Hepatic stellate cell (primary cell): ENCODE results near the gene MED27.
"Not testable (repeated sequence)": the region's sequence is repeated elsewhere in the genome, so short reads cannot be mapped to it uniquely, and the experiment has no call there.

Experiments
- DNase-seq: peaks from one replicate; pipeline ENCODE4 v3.0.0; 2011; ENCODE audit warnings: low spot score

The MED27 gene

DNA sequence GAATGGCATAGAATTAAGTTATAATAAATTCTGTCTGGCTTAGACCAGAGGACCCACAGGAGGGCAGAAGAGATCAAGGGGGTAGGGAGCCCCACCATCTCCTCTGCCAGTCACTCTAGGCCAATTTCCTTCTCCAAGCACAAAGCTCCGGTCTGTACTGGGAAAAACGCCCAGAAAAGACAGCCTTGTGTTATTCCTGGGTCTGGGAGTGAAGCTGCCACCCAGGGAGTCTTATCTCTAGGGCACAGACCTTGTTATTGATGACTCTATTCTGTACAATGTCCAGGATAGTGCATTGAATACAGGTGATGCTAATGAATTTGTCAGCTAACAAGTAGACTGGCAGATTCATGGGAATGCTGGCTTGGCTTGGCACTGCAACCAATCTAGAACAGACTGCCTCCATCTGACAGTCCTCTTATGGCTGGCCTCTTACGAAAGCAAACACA, 60.7 kb downstream of the MED27 start:
- no peak for DNase-seq

DNA sequence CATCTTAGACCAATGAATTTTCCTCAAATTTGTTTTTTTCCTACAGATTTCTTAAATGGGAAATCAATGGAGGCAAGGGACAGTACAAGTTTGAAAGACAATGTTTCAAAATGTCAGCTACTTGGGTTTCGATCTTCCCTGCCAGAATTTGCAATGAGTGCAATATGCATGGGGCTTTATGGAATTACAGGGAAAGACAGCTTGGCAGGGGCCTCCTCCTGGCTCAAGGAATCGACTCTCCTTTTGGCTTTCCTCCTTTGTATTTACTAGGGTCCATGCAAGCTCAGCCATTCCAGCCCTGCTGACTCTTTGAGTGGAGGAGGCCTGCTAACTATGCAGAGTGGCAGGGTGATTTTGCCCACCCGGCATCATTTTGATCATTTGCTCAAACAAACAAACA, 63.2 kb downstream of the MED27 start:
- no peak for DNase-seq

DNA sequence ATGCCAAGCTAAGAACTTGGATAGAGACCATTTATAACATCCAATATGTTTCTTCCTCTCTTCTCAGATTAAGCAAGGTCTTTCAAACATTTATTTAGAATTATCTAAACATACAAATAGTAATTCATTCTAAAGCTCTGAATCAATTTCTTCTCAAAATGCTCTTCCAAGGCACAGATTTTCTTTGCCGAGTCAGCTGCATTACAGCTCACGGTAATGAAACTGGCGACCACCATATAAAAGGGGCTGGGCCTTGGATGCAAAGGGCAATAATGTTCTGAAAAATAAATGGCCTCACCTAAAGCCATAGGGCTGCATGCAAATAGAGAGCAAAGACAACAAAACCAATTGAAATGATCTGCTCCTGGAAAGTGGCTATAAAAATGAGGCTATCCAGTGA, 63.8 kb downstream of the MED27 start:
- no peak for DNase-seq

DNA sequence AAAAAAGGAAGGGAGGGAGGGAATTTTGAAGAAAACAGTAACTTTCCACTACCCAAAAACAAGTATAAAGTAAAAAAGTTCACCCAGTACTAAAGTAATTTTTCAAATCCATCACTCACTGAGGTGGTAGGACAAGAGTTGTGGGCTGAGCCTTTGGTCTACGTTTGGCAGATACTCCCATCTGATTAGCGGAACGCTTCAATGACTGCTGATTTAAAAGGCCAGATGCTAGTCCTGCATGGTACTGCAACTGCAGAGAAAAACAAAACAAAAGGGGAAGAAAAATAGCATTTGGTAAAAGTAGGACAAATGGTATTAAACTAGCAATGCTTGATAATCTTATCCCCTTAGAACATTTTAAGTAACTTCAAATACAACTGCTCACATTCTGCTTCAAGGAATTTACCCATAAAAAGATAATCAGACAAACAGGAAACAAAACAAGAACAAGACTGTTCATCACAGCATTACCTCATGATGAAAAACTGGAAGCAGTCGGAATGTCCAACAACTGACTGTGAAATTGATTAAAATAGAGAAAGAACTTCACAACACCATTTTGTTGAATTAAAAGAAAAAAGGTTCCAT, 65.4 kb downstream of the MED27 start:
- no peak for DNase-seq

DNA sequence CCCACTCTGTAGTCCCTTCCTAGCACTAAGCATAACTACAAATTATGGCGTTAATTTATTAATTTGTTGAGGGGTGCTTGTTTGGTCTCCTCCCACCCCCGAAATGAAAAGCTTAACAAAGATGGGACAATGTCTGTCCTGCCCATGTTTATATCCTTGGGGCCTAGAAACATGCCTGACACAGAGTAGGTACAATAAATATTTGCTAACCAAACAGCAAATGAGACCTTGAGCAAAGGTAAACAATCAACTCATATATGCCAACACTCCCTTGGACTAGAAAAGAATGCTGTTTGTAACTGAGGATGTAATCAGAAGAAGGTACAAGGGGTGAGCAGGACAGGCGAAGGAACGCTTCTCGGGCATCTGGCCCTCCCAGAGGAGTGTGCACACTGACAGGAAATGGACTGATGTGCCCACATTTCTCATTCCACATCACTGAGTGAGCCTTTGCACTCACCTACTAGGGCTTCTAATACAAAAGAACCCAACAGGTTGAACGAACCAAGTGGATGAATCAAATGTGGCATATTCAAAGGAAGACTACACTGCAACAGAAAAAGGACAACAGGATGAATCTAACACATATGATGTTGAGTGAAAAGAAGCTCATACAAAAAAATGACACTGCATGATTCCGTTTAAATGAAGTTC, 66.8 kb downstream of the MED27 start:
- DNase-seq: no peak

DNA sequence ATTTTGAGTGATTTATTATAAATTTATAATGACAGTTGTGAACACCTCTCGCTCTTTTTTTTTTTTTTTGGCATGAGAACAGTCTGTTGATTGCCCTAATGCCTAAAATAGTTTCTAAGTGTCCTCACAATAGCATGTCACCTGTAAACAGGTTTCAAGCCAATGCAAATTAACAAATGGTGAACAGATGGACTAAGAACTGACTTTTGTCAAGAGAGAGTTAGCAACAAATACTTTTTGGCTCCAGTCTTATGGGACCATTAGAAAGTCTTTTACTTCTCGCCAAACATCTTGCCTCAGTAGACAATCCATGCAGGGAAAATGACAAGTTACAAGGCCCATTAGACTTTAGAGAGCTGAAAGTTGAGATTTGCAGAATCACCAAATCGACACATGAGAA, 67.8 kb downstream of the MED27 start:
- DNase-seq: no peak

DNA sequence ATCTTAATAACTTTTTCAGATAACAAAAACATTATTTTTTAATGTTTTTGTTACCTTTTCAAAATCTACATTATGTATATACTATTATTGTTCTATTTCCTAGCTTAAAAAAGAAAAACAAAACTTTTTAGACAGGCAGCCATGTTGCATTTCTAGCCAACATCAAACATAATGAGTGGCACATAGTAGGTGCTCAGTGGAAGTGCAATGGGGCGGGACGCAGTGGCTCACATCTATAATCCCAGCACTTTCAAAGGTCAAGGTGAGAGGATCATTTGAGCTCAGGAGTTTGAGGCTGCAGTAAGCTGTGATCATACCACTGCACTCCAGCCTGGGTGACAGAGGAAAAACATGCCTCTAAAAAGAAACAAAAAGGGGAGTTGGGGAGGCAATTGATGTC, 68.4 kb downstream of the MED27 start:
- no peak for DNase-seq

DNA sequence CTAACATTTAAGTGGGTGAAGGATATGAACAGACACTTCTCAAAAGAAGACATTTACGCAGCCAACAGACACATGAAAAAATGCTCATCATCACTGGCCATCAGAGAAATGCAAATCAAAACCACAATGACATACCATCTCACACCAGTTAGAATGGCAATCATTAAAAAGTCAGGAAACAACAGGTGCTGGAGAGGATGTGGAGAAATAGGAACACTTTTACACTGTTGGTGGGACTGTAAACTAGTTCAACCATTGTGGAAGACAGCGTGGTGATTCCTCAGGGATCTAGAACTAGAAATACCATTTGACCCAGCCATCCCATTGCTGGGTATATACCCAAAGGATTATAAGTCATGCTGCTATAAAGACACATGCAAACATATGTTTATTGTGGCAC, 69.5 kb downstream of the MED27 start:
- DNase-seq: not testable (repeated sequence)

DNA sequence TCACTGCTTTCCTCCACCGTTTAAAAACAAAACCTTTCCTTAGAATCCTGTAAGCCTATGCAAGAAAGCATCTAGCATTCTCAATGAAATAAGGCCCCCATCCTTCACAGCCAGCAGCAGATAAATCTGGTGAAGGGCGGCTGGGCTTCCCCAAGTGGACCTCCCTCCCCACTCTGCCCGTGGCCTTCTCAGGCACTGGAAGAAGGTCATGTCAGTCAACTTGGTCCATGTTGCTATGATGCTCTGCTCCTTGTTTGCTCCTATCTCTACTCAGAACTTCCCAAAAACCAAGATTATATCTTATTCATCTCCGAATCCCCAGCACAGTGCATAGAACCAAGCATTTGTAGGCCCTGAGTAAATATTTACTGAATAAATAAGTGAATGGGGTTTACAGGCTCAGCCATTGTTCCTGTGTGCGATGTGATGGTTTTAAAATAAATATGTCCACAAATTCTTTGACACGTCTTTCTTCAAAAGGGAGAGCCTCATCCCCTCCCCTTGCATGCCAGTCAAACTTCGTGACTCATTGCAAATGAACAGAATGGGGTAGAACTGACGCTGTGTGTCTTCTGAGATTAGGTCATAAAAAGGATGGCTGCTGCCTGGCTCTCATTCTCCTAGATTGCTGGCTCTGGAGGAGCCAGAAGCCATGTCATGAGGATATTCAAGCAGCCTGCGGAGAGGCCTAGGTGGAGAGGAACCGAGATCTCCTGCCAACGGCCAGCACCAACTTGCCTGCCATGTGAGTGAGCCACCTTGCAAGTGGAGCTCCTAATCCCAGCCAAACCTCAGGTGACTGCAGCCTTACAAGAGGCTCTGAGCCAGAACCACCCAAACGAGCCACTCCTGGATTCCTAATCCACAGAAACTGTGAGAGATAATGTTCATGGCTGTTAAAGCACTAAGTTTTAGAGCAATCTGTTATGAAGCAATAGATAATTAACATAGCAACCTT, 70.5 kb downstream of the MED27 start:
- DNase-seq: no peak

DNA sequence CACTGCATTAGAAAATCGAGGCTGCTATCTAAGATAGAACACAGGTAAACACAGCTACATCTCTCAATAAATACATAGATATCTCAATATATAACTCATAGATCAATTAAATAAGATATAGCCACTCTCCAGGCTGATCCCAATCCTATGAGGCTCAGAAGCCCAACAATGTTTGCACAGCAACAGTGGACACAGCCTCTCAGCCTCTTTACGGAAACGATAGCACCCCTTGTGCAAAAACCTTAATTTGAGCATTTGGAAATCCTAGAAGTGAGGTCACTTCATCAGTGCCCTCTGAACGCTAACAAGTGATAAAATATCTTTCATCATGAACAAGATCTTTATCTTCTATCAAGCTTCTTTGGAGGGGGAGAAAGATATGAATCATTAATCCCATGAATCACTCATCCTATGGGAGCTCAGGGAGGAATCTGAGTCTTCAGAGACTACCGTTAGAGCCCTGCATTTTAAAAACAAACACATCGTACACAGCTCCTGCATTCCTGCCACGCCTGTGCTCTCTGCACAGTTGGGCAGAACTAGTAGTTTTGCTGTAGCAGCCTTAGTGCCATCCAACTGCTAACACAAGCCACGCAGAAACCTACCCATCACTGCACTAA, 71.4 kb downstream of the MED27 start:
- DNase-seq: peak; percentile 35

DNA sequence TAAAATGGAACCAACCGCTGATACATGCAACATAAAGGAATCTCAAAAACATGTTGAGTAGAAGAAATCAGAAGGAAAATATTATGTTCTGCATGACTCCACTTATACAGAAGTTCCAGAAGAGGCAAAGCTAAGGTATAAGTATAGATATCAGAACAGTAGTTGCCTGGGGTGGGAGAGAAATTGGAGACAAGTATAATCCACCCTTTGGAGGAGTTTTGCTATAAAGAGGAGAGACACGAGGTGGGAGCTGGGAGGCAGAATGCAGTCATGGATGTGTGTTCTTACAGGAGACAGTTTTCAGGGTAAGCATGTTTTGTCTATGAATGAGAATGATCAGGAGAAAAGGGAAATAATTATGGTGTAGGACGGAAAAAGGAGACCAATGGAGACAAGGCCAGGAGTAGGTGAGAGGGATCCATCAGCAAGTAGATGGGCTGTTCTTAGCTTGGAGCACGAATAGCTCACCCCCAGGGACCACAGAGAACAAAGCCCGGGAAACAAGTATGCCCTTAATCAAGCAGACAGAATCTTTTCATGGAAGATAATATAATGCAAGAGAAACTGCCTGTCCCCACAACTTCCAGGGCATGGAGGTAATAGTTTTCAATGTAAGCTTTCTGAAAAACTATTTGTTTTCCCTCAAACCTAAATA, 72.2 kb downstream of the MED27 start:
- DNase-seq: no peak

DNA sequence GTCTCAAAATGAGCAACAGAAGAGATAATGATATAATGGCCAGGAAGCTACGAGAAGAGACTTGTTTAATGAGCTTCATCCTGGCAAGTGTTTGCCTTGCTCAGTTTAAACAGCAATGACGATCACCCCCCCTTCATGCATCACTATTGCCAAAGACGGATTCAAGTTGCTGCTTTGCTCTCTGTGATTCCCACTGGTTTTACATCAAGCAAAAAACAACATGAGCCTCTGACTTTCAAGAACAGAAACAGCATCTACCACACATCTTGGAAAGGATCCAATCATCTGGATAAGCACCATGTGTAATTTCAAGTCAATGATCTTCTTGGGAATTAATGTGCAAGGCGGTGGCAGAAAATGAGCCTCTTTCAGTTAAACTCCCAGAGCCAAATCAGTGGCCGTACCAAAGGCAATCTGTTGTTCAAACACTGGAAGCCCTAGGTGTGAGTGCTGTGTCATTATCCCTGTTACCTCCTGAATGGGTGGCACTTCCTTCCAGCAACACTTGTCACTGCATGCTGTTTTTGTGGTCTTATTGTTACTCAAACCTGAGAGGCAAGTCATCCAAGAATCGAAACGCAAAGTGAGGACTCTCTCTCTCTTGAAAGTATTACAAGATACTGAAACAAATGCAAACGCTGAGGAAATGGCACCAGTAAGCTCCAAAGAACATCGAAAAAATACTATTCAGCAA, 72.8 kb downstream of the MED27 start:
- DNase-seq: no peak

DNA sequence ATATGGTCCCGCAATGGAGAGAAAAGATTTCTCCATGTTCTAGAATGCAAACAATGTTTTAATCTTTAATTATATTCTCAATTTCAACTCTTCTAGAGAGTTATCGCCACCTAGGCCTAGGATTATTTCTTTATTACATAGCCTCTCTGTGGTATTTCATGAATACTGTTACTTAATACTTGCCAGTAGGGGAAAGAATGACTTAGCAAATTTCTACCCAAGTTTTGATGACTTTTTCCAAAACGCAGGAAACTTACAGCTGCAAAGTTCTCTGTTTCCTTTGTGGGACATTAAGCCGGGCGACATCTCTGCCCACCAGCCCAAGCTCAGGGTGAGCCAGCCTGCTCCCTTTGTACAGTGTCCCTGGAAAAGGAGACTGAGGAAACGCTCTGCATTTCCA, 73.8 kb downstream of the MED27 start:
- DNase-seq: no peak

DNA sequence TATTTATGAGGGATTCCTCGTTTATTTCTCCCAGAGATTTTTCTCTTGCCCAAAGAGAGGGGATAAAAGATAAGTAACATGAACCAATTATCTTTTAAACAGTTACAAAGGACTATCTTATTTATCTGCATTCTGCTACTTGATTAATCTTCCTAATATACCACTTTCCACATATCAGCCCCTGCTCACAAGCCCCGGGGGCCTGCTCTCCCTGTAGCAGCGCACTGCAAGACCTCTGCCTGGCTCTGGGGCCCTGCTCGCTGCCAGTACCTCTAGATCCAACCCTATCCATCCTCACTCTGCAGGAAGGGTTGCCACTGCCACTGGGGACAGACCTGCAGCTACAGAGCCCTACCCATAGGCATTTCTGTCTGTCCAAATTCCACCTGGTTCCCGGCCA, 75.3 kb downstream of the MED27 start:
- DNase-seq: no peak

DNA sequence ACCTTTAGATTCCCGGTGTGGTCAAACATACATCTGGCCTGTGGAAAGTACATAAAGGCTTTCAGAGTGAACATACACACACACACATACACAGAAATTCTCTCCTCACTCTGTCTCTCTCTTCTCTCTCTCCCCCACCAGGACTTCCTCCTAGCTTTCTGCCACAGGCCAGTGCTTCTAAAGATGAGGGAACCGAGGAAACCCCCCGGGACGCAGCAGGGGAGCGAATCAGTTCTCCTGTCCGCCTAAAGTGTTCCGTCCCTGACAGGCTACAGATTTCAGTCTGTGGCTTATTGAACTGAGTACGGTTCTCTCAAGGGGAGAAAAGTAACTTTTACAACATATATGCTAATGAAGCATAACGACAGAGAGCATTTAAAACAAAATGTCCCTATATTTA, 75.8 kb downstream of the MED27 start:
- no peak for DNase-seq

DNA sequence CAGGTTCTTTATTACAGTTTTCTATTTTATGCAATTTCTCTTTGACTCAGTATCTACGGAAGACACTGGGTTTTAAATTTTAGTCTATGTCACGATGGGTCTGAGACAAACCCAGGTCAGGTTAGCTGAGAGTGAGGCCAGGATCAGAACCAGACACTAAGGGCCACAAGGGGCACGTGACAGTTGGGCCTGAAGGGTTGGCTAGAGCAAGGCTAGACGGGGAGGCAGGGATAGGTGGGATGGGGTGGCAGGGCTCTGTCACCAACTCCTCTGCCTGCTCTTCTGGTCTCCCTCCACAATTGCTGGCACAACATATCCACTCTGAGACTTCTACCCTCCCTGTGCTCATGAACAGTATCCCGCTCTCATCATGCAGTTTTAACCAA, 76.4 kb downstream of the MED27 start:
- no peak for DNase-seq

DNA sequence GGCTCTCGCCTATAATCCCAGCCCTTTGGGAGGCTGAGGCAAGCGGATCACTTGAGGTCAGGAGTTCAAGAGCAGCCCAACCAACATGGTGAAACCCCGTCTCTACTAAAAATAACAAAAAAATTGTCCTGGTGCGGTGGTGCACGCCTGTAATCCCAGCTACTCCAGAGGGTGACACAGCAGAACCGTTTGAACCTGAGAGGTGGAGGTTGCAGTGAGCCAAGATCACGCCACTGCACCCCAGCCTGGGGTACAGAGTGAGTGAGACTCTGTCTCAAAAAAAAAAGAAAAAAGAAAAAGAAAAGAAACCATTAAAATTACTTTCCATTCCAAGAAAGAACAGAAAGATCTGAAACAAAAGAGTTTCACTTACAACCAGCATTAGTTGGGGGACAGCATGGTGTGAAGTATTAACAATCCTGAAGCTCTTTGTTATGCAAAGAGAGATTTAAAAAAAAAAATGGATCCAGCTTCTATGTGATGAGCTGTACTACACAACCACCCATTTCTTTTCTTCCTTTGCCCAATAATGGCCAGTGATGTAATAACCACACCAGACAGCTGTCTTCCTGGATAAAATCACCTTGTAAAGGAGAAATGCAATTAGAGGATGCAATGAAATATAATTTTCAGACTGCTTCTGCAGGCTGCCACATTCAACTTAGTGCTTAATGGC, 76.9 kb downstream of the MED27 start:
- no peak for DNase-seq

DNA sequence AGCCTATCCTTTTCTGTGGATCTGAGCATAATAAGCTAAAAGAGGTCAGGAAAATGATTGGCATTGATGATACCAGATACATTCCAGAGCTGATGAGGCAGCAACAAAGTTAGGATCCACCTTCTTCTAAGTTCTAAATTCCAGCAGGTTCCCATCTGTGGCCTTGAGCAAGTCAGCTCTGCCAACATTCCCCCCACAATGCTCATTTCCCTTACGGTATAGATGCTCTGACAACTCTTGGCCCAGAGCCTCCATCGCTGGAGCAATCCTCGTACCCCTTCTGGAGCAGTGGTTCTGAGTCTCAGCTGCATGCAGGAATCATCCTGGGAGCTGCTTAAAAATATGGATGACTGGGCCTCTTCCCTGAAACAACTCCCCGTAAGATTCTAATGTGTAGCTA, 78.1 kb downstream of the MED27 start:
- no peak for DNase-seq

DNA sequence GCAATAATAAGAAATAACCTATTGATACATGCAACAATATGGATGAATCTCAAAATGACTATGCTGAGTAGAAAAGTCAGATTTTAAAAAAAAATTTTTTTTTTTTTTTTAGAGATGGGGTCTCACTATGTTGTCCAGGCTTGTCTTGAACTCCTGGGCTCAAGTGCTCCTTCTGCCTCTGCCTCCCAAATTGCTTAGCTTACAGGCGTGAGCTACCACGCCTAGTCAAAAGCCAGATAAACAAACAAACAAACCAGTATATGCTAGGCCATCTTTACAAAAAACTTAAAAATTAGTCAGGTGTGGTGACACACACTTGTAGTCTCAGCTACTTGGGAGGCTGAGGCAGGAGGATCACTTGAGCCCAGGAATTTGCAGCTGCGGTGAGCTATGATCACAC, 79.0 kb downstream of the MED27 start:
- DNase-seq: no peak

DNA sequence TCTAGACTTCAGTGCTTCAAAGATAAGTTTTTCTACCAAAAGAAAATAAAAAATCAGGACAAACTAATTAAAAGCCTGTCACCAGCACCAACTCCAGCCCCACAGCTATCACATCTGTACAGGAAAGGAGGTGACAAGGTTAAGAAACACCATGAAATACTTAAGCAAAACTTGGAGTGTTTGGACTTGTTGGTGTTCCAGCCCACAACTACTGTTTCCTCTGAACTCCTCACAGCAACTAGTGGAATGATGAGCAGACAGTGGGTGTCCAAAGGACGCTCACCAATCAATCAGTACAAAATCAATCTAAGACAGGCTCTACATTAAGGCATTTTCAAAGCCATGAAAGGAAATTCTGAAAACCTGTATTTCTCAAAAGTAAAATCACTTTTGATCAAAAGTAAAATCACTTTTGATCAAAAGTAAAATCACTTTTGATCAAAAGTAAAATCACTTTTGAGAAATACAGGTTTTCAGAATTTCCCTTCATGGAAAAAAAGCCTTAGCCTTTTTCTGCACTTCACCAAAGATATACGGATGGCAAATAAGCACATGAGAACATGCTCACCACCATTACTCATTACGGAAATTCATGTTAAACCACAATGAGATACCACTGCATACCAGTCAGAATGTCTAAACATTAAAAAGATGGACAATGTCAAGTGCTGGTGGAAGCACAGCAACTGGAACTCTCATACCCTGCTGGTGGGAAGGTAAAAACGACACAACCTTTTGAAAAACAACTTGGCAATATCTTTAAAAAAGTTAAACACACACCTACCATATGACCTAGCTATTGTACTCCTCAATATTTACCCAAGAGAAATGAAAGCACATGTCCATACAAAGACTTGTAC, 79.7 kb downstream of the MED27 start:
- DNase-seq: peak; percentile 59
